ENCODE data around the gene POLE.
A peak's percentile ranks its signal among the peaks of the same experiment; 100 is the strongest.
"Not testable (repeated sequence)": the region's sequence is repeated elsewhere in the genome, so short reads cannot be mapped to it uniquely, and the experiment has no call there.

POLE gene

DNA sequence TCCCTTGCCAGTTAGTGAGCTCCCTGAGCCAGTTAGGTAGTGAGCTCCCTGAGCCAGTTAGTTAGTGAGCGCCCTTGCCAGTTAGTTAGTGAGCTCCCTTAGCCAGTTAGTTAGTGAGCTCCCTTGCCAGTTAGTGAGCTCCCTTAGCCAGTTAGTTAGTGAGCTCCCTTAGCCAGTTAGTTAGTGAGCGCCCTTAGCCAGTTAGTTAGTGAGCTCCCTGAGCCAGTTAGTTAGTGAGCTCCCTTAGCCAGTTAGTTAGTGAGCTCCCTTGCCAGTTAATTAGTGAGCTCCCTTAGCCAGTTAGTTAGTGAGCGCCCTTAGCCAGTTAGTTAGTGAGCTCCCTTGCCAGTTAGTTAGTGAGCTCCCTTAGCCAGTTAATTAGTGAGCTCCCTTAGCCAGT lies 4.9 kb upstream of the POLE start:
- H3K9me3 ChIP-seq (ENCODE audit: control insufficient read depth, insufficient read depth, low read depth, low read length); H3K4me3 ChIP-seq (ENCODE audit: low read depth, low read length); H3K4me1 ChIP-seq (ENCODE audit: control insufficient read depth, insufficient read depth, low read length); H3K27ac ChIP-seq (ENCODE audit: extremely low read depth, low read depth, low read length); POLR2A ChIA-PET: not testable (repeated sequence)
- CTCF ChIA-PET = interaction anchor here (0.7 kb wide), 1 partner anchor 70 kb away, joined by 4 read pairs; no protein-coding TSS in a partner anchor
- H3K36me3 ChIP-seq (ENCODE audit: control insufficient read depth in 2 of 2, insufficient read depth in 1 of 2, low read length in 2 of 2) = peaks cover 20 to 49% of the 10 kb centered on the region in 2 experiments; a peak in 2 of 3 replicates

DNA sequence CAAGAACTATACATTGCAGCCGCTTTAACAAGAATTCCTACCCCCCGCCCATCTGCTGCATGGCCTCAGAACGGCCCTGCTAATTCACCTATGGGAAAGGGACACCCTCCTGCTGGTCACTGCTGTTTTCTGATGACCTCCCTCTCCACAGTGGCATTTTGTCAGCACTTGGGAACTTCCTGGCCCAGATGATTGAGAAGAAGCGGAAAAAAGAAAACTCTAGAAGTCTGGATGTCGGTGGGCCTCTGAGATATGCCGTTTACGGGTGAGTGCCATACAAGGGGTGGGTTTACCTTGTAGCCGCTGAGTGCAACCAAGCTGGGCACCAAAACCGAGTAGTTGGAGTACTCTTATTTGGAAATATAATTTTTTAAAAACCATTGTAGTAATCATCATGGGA lies 3.0 kb upstream of the POLE start:
- H3K27ac ChIP-seq (ENCODE audit: extremely low read depth, low read depth, low read length) = no peak overlapping the region
- no peak overlapping the region for H3K4me3 ChIP-seq (ENCODE audit: low read depth, low read length)
- ChIA-PET POLR2A (no interaction called here), CTCF (no interaction called here)
- no peak for TF ChIP-seq HOXA7 (CRISPR knock-in tag; IDR thresholded peaks at IDR 0.05; ENCODE audit: borderline replicate concordance)
- TF ChIP-seq ZNF670 (tag by site-specific recombination; IDR thresholded peaks at IDR 0.05; ENCODE audit: low read depth) = no peak
- TF ChIP-seq, protein P1, sequence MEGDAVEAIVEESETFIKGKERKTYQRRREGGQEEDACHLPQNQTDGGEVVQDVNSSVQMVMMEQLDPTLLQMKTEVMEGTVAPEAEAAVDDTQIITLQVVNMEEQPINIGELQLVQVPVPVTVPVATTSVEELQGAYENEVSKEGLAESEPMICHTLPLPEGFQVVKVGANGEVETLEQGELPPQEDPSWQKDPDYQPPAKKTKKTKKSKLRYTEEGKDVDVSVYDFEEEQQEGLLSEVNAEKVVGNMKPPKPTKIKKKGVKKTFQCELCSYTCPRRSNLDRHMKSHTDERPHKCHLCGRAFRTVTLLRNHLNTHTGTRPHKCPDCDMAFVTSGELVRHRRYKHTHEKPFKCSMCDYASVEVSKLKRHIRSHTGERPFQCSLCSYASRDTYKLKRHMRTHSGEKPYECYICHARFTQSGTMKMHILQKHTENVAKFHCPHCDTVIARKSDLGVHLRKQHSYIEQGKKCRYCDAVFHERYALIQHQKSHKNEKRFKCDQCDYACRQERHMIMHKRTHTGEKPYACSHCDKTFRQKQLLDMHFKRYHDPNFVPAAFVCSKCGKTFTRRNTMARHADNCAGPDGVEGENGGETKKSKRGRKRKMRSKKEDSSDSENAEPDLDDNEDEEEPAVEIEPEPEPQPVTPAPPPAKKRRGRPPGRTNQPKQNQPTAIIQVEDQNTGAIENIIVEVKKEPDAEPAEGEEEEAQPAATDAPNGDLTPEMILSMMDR (tag by site-specific recombination; IDR thresholded peaks at IDR 0.05) = no peak
- no peak for TF ChIP-seq ZNF324 (tag by site-specific recombination; IDR thresholded peaks at IDR 0.05)
- peak; percentile 38; the same call in 1 of the 2 replicates for TF ChIP-seq ZIC2 (tag by site-specific recombination; IDR thresholded peaks at IDR 0.05)
- no peak for TF ChIP-seq SALL2 (tag by site-specific recombination; IDR thresholded peaks at IDR 0.05; ENCODE audit: borderline replicate concordance)
- no peaks in the 10 kb centered on the region for H3K9me3 ChIP-seq (ENCODE audit: control insufficient read depth, insufficient read depth, low read depth, low read length)
- H3K4me1 ChIP-seq (ENCODE audit: control insufficient read depth, insufficient read depth, low read length) = 0 out of 2 replicates have a peak, but pooled peaks cover 3% of the 10 kb centered on the region
- H3K36me3 ChIP-seq (ENCODE audit: control insufficient read depth in 2 of 2, insufficient read depth in 1 of 2, low read length in 2 of 2) = peaks cover 14 to 37% of the 10 kb centered on the region in 2 experiments; a peak in 2 of 3 replicates

DNA sequence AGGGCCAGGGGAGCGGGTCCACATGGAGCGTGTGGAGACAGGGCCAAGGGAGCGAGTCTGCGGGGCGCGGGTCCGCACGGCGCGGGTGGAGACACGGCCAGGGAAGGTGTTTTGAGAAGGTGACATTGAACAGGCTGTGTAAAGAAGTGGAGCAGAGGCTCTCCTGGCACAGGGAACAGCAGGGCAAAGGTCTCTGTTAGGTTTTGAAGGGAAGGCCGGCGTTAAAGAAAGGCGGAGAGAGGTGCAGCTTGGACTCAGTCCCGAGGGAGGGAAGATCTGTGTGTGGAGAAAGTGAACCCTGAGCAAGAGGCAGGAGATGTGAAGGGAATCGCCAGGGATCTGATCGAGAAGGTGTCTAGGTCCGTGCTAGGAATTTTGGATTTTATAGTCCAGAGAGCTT lies 2.1 kb upstream of the POLE start:
- 0 out of 2 replicates have a peak overlapping the region, but pooled peaks have one; percentile 1 for H3K4me3 ChIP-seq (ENCODE audit: low read depth, low read length)
- peak overlapping the region; percentile 17; the same call in 1 of the 2 replicates for H3K27ac ChIP-seq (ENCODE audit: extremely low read depth, low read depth, low read length)
- TF ChIP-seq KLF8 (tag by site-specific recombination; IDR thresholded peaks at IDR 0.05) = no peak
- TF ChIP-seq PRDM1 (tag by site-specific recombination; IDR thresholded peaks at IDR 0.05) = peak; percentile 65
- TF ChIP-seq, protein P2, sequence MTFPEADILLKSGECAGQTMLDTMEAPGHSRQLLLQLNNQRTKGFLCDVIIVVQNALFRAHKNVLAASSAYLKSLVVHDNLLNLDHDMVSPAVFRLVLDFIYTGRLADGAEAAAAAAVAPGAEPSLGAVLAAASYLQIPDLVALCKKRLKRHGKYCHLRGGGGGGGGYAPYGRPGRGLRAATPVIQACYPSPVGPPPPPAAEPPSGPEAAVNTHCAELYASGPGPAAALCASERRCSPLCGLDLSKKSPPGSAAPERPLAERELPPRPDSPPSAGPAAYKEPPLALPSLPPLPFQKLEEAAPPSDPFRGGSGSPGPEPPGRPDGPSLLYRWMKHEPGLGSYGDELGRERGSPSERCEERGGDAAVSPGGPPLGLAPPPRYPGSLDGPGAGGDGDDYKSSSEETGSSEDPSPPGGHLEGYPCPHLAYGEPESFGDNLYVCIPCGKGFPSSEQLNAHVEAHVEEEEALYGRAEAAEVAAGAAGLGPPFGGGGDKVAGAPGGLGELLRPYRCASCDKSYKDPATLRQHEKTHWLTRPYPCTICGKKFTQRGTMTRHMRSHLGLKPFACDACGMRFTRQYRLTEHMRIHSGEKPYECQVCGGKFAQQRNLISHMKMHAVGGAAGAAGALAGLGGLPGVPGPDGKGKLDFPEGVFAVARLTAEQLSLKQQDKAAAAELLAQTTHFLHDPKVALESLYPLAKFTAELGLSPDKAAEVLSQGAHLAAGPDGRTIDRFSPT (tag by site-specific recombination; IDR thresholded peaks at IDR 0.05) = no peak
- TF ChIP-seq SCRT2 (tag by site-specific recombination; IDR thresholded peaks at IDR 0.05) = no peak
- TF ChIP-seq SP2 (tag by site-specific recombination; IDR thresholded peaks at IDR 0.05) = peak; percentile 17; the same call in 1 of the 2 replicates
- TF ChIP-seq, protein P3, sequence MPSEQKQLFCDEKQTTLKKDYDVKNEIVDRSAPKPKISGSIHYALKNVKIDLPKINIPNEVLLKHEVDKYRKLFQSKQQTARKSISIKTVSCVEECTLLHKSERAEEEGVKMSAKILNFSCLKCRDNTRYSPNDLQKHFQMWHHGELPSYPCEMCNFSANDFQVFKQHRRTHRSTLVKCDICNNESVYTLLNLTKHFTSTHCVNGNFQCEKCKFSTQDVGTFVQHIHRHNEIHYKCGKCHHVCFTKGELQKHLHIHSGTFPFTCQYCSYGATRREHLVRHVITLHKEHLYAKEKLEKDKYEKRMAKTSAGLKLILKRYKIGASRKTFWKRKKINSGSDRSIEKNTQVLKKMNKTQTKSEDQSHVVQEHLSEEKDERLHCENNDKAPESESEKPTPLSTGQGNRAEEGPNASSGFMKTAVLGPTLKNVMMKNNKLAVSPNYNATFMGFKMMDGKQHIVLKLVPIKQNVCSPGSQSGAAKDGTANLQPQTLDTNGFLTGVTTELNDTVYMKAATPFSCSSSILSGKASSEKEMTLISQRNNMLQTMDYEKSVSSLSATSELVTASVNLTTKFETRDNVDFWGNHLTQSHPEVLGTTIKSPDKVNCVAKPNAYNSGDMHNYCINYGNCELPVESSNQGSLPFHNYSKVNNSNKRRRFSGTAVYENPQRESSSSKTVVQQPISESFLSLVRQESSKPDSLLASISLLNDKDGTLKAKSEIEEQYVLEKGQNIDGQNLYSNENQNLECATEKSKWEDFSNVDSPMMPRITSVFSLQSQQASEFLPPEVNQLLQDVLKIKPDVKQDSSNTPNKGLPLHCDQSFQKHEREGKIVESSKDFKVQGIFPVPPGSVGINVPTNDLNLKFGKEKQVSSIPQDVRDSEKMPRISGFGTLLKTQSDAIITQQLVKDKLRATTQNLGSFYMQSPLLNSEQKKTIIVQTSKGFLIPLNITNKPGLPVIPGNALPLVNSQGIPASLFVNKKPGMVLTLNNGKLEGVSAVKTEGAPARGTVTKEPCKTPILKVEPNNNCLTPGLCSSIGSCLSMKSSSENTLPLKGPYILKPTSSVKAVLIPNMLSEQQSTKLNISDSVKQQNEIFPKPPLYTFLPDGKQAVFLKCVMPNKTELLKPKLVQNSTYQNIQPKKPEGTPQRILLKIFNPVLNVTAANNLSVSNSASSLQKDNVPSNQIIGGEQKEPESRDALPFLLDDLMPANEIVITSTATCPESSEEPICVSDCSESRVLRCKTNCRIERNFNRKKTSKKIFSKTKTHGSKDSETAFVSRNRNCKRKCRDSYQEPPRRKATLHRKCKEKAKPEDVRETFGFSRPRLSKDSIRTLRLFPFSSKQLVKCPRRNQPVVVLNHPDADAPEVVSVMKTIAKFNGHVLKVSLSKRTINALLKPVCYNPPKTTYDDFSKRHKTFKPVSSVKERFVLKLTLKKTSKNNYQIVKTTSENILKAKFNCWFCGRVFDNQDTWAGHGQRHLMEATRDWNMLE (tag by site-specific recombination; conservative IDR thresholded peaks at IDR 0.05; ENCODE audit: low read depth) = no peak
- TF ChIP-seq, protein P4, sequence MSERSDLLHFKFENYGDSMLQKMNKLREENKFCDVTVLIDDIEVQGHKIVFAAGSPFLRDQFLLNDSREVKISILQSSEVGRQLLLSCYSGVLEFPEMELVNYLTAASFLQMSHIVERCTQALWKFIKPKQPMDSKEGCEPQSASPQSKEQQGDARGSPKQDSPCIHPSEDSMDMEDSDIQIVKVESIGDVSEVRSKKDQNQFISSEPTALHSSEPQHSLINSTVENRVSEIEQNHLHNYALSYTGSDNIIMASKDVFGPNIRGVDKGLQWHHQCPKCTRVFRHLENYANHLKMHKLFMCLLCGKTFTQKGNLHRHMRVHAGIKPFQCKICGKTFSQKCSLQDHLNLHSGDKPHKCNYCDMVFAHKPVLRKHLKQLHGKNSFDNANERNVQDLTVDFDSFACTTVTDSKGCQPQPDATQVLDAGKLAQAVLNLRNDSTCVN (tag by site-specific recombination; optimal IDR thresholded peaks at IDR 0.05) = peak; percentile 14
- TF ChIP-seq HOXA7 (CRISPR knock-in tag; IDR thresholded peaks at IDR 0.05; ENCODE audit: borderline replicate concordance) = no peak
- peak; percentile 80 for TF ChIP-seq ZBTB48 (tag by site-specific recombination; IDR thresholded peaks at IDR 0.05)
- TF ChIP-seq ZNF423 (tag by site-specific recombination; IDR thresholded peaks at IDR 0.05) = no peak
- 0 out of 2 replicates have a peak, but pooled peaks cover 3% of the 10 kb centered on the region for H3K4me1 ChIP-seq (ENCODE audit: control insufficient read depth, insufficient read depth, low read length)
- no peaks in the 10 kb centered on the region for H3K9me3 ChIP-seq (ENCODE audit: control insufficient read depth, insufficient read depth, low read depth, low read length)
- peaks cover 14 to 33% of the 10 kb centered on the region in 2 experiments; a peak in 2 of 3 replicates for H3K36me3 ChIP-seq (ENCODE audit: control insufficient read depth in 2 of 2, insufficient read depth in 1 of 2, low read length in 2 of 2)
- ChIA-PET CTCF (no interaction called here), POLR2A (no interaction called here)

Data from HEK293 (cell line).